ENCODE data around the gene SUMO1. TPM values are rescaled to one million over a fixed set of nuclear protein-coding genes. Genes with fewer than 3 reads are reported as not detected.

Gene SUMO1
- total RNA-seq, 1 donor = 158 TPM

GRCh38 chr2:202201220-202202160, 36.9 kb downstream of the SUMO1 start:
- no peak for DNase-seq (ENCODE audit: low read depth)
- TF ChIP-seq, protein P1, sequence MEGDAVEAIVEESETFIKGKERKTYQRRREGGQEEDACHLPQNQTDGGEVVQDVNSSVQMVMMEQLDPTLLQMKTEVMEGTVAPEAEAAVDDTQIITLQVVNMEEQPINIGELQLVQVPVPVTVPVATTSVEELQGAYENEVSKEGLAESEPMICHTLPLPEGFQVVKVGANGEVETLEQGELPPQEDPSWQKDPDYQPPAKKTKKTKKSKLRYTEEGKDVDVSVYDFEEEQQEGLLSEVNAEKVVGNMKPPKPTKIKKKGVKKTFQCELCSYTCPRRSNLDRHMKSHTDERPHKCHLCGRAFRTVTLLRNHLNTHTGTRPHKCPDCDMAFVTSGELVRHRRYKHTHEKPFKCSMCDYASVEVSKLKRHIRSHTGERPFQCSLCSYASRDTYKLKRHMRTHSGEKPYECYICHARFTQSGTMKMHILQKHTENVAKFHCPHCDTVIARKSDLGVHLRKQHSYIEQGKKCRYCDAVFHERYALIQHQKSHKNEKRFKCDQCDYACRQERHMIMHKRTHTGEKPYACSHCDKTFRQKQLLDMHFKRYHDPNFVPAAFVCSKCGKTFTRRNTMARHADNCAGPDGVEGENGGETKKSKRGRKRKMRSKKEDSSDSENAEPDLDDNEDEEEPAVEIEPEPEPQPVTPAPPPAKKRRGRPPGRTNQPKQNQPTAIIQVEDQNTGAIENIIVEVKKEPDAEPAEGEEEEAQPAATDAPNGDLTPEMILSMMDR (IDR thresholded peaks at IDR 0.05; ENCODE audit: insufficient read depth, low read length) = no peak
- no peak overlapping the region for H3K4me3 ChIP-seq (ENCODE audit: low read depth, low read length)

DNA sequence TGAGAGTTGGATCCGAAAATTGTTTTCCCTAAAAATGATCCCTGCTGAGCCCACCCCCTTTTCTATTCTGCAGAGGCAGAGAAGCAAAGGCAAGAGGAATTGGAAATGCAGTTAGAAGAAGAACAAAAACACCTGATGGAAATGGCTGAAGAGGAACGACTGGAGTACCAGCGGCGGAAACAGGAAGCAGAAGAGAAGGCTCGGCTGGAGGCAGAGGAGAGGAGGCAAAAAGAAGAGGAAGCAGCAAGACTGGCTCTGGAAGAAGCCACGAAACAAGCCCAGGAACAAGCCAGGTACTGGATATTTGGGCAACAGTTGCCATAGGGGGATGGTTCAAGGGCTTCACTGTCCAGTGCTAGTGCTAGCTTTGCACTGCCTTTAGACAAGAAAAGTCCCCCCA, 41.7 kb downstream of the SUMO1 start:
- TF ChIP-seq, protein P1 (IDR thresholded peaks at IDR 0.05; ENCODE audit: insufficient read depth, low read length) = no peak
- H3K4me3 ChIP-seq (ENCODE audit: low read depth, low read length) = no peak overlapping the region
- DNase-seq (ENCODE audit: low read depth) = no peak

DNA sequence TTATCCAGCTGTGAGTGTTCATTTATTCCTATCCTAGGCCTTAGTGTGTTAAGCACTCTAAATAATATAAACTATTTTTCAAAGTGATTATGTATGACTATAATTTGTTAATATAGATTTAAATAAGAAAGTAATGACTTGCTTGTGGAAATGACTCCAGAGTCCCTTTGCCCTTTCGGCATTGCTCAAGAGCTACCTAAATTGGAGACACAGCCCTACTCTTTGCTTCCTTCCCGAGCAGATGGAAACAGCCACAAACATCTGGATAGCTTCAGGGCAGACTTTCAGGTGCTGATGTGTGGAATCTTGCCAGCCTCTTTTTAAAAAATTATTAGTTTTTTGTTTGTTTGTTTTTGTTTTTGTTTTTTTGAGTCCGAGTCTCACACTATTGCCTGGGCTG, 44.0 kb downstream of the SUMO1 start:
- TF ChIP-seq, protein P1 (IDR thresholded peaks at IDR 0.05; ENCODE audit: insufficient read depth, low read length) = no peak
- DNase-seq (ENCODE audit: low read depth) = no peak
- no peak overlapping the region for H3K4me3 ChIP-seq (ENCODE audit: low read depth, low read length)

GRCh38 chr2:202193881-202194353, 44.5 kb downstream of the SUMO1 start:
- DNase-seq (ENCODE audit: low read depth) = no peak
- TF ChIP-seq, protein P1 (IDR thresholded peaks at IDR 0.05; ENCODE audit: insufficient read depth, low read length) = no peak
- H3K4me3 ChIP-seq (ENCODE audit: low read depth, low read length) = no peak overlapping the region

- no peak for DNase-seq (ENCODE audit: low read depth)
- H3K4me3 ChIP-seq (ENCODE audit: low read depth, low read length) = no peak overlapping the region
- TF ChIP-seq, protein P1 (IDR thresholded peaks at IDR 0.05; ENCODE audit: insufficient read depth, low read length) = no peak
Observed at GRCh38 chr2:202193305-202193704, 45.1 kb downstream of the SUMO1 start.

- TF ChIP-seq, protein P1 (IDR thresholded peaks at IDR 0.05; ENCODE audit: insufficient read depth, low read length) = no peak
- DNase-seq (ENCODE audit: low read depth) = no peak
- H3K4me3 ChIP-seq (ENCODE audit: low read depth, low read length) = no peak overlapping the region
Observed at GRCh38 chr2:202187570-202187969, 50.8 kb downstream of the SUMO1 start.

Measured in fibroblast of the aortic adventitia (primary cell).